Activated B cell treated with CpG ODN at 0.5 μM for 24 hours (primary cell): ENCODE results near the gene EPB41L3. TPM values are rescaled to one million over a fixed set of nuclear protein-coding genes. Genes with fewer than 3 reads are reported as not detected.

Source experiments
- ATAC-seq: fragments of 200-7000 bp; cut with Tn5 transposase; one replicate; pipeline ENCODE4 v1.10.0; 2021; ENCODE audit warnings: low read depth, mild to moderate bottlenecking, moderate library complexity
- CTCF ChIA-PET: fragments of 350-600 bp; sonication (Branson Sonifier 250); formaldehyde crosslinking; loops from one replicate; lab custom pipeline; 2021; ENCODE audit warnings: antibody characterized with exemption; lab: Charles Lee
- POLR2A ChIA-PET: fragments of 350-600 bp; sonication (Branson Sonifier 250); formaldehyde crosslinking; loops from one replicate; lab custom pipeline; 2021; ENCODE audit warnings: antibody characterized with exemption; lab: Charles Lee
- DNase-seq: peaks from one replicate; pipeline ENCODE4 v3.0.0; 2022
- H3K27ac Mint-ChIP-seq: one replicate; pipeline ENCODE4 v1.8.0; 2020; ENCODE audit warnings: mixed read lengths
- H3K27me3 Mint-ChIP-seq: one replicate; pipeline ENCODE4 v1.8.0; 2021; ENCODE audit warnings: mixed read lengths
- H3K36me3 Mint-ChIP-seq: one replicate; pipeline ENCODE4 v1.8.0; 2021; ENCODE audit warnings: low read depth, mixed read lengths
- H3K4me1 Mint-ChIP-seq: one replicate; pipeline ENCODE4 v1.8.0; 2021; ENCODE audit warnings: mixed read lengths
- H3K4me3 Mint-ChIP-seq: one replicate; pipeline ENCODE4 v1.8.0; 2020; ENCODE audit warnings: mild to moderate bottlenecking, mixed read lengths
- H3K9me3 Mint-ChIP-seq: one replicate; pipeline ENCODE4 v1.8.0; 2020; ENCODE audit warnings: mixed read lengths
- intact Hi-C: fragments of 100-400 bp; cut with micrococcal nuclease; formaldehyde crosslinking; loops from one replicate; pipeline ENCODE4 v1.15.1; 2024
- total RNA-seq: library from RNA; stranded (reverse); gene quantifications from 2 replicates; pipeline ENCODE4 v1.2.3, GENCODE V29; 2022
- TF ChIP-seq, protein P1 (sequence below): fragments of 200-600 bp; IDR thresholded peaks from one replicate; pipeline ENCODE4 v1.8.0; 2022; ENCODE audit warnings: antibody characterized with exemption, mild to moderate bottlenecking

EPB41L3 gene
- total RNA-seq, 1 donor from 2014 or later, result 0.73 TPM

DNA sequence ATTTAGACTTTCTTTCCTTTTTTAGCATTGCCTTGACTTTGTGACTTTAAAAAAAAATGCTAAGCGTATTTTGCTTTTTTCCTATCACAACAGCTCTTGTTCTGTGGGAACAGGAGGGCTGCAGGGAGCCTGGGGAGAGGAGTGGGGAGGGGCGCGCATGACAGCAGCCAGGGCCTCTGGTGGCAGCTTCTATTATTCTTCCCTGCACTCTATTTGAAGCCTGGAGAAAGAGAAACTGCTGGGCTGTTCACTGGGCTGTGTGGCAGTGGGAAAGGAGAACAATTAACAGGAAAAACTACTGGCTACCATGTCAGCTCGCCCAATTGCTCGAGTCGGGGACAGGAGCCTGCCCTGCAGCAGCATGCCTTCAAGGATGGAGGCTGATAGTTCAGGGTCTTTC, 129.3 kb downstream of the EPB41L3 start:
- intact Hi-C loops, result no loop called here
- H3K36me3 Mint-ChIP-seq, result no peaks in the 10 kb centered on the region
- H3K4me1 Mint-ChIP-seq, result no peaks in the 10 kb centered on the region
- H3K27ac Mint-ChIP-seq, result no peak overlapping the region
- no peak overlapping the region for H3K4me3 Mint-ChIP-seq
- DNase-seq, result no peak
- H3K27me3 Mint-ChIP-seq, result peaks cover 15% of the 10 kb centered on the region
- no peaks in the 10 kb centered on the region for H3K9me3 Mint-ChIP-seq
- ChIA-PET CTCF (no interaction called here), POLR2A (no interaction called here)
- TF ChIP-seq, protein P1, sequence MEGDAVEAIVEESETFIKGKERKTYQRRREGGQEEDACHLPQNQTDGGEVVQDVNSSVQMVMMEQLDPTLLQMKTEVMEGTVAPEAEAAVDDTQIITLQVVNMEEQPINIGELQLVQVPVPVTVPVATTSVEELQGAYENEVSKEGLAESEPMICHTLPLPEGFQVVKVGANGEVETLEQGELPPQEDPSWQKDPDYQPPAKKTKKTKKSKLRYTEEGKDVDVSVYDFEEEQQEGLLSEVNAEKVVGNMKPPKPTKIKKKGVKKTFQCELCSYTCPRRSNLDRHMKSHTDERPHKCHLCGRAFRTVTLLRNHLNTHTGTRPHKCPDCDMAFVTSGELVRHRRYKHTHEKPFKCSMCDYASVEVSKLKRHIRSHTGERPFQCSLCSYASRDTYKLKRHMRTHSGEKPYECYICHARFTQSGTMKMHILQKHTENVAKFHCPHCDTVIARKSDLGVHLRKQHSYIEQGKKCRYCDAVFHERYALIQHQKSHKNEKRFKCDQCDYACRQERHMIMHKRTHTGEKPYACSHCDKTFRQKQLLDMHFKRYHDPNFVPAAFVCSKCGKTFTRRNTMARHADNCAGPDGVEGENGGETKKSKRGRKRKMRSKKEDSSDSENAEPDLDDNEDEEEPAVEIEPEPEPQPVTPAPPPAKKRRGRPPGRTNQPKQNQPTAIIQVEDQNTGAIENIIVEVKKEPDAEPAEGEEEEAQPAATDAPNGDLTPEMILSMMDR, result no peak
- ATAC-seq, result no peak

- DNase-seq, result no peak
- intact Hi-C loops, result no loop called here
- no peaks in the 10 kb centered on the region for H3K9me3 Mint-ChIP-seq
- no peak for ATAC-seq
- no peak overlapping the region for H3K4me3 Mint-ChIP-seq
- peaks cover 12% of the 10 kb centered on the region for H3K27me3 Mint-ChIP-seq
- ChIA-PET CTCF (no interaction called here), POLR2A (no interaction called here)
- H3K36me3 Mint-ChIP-seq, result no peaks in the 10 kb centered on the region
- no peaks in the 10 kb centered on the region for H3K4me1 Mint-ChIP-seq
- TF ChIP-seq, protein P1, result no peak
- no peak overlapping the region for H3K27ac Mint-ChIP-seq
Measured at GRCh38 chr18:5413447-5413846, 130.3 kb downstream of the EPB41L3 start.

GRCh38 chr18:5410582-5410981, 133.2 kb downstream of the EPB41L3 start:
- Mint-ChIP-seq H3K9me3 (no peaks in the 10 kb centered on the region), H3K4me1 (no peaks in the 10 kb centered on the region), H3K36me3 (no peaks in the 10 kb centered on the region), H3K4me3 (no peak overlapping the region), H3K27ac (no peak overlapping the region), H3K27me3 (peaks cover 5% of the 10 kb centered on the region)
- DNase-seq (no peak), ATAC-seq (no peak)
- TF ChIP-seq, protein P1, result no peak
- ChIA-PET CTCF (interaction anchor here (0.6 kb wide), 1 partner anchor 310 kb away, joined by 3 read pairs; no protein-coding TSS in a partner anchor), POLR2A (no interaction called here)
- intact Hi-C loops, result no loop called here

DNA sequence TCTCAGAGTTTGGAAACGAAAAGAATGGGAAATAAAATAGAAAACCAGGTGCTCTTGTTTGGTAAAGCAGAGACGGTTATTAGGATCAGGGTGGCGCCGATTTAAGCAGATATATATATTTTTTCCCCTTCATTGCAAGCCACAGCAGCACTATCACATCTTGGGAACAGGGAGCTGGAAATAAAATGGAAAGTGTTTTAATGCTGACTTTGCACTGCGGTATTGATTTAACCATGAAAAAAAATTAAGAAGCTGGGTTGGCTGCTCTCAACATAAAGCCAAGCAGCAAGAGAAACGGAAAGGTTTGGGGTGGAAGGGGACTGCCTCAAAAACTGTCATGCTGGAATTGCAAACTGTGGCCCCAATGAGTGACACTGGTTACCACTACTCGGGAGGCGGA, 145.5 kb downstream of the EPB41L3 start:
- Mint-ChIP-seq H3K4me3 (no peak overlapping the region), H3K9me3 (no peaks in the 10 kb centered on the region), H3K27me3 (peaks cover 3% of the 10 kb centered on the region), H3K4me1 (no peaks in the 10 kb centered on the region), H3K36me3 (no peaks in the 10 kb centered on the region), H3K27ac (no peak overlapping the region)
- intact Hi-C loops, result no loop called here
- DNase-seq (no peak), ATAC-seq (no peak)
- ChIA-PET CTCF (no interaction called here), POLR2A (no interaction called here)
- TF ChIP-seq, protein P1, result no peak

DNA sequence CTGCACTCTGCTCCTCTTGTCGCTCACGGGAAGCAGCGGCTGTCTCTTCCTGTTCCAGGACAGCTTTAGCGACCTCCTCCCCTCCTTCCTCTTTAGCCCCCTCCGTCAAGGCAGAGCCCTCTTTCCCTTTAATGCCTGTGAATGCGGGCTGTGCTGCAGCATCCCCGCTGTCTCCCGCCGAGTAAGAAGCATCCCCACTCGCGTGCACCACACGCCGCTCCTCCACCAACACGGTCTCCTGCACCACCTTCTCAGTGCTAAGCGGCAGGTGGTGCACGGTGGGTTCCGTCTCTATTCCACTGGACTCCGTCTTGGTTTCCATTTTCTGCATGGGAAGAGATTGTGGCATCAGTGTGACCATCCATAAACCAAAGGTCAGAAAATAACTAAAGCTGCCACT, 146.7 kb downstream of the EPB41L3 start:
- H3K9me3 Mint-ChIP-seq, result no peaks in the 10 kb centered on the region
- no peak overlapping the region for H3K27ac Mint-ChIP-seq
- ATAC-seq (no peak), DNase-seq (no peak)
- no peak overlapping the region for H3K4me3 Mint-ChIP-seq
- ChIA-PET CTCF (no interaction called here), POLR2A (no interaction called here)
- intact Hi-C loops, result no loop called here
- peaks cover 3% of the 10 kb centered on the region for H3K27me3 Mint-ChIP-seq
- no peaks in the 10 kb centered on the region for H3K36me3 Mint-ChIP-seq
- TF ChIP-seq, protein P1, result no peak
- H3K4me1 Mint-ChIP-seq, result no peaks in the 10 kb centered on the region
